Activated T-helper 1 cell treated with Interleukin-2 at 50 U/mL for 16 hours (primary cell): Measurements from ENCODE around the gene PRKAG3.

Experiments used
- DNase-seq: peaks from one replicate; pipeline ENCODE4 v3.0.0-alpha.2; 2020; ENCODE audit warnings: low read depth

PRKAG3 gene

DNA sequence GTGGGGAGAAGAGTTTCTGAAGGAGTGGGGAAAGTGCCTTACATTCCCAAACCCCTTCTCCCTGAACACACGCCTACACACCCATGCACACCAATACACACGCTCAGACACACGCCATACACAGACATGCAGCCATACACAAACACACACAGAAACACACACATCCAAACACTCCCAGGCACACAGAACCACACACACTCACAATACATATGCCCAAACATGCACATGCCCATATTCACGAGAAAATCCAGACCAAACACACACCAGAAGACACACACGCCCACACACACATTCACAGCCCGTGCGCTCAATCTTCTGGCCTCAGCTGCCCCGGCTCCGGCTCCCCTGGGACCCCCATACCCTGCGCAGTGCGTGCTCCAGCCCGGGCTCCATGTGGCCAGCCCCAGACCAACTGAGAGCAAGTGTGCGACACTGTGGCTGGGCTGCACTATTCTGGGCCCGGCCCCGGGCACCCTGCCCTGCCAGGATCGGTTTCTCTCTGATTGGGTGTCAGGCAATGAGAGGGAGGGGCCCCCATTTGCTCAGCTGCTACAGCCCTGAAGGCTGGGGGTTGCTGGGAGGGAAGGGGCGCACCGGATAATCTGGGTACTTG lies at the start of gene PRKAG3:
Gene PRKAG3, minus strand, starts transcription at position 426 of the 613 bp plus-strand sequence.
- no peak for DNase-seq

- no peak for DNase-seq
Measured at GRCh38 chr2:218880859-218881594, 49.4 kb upstream of the PRKAG3 start.

DNA sequence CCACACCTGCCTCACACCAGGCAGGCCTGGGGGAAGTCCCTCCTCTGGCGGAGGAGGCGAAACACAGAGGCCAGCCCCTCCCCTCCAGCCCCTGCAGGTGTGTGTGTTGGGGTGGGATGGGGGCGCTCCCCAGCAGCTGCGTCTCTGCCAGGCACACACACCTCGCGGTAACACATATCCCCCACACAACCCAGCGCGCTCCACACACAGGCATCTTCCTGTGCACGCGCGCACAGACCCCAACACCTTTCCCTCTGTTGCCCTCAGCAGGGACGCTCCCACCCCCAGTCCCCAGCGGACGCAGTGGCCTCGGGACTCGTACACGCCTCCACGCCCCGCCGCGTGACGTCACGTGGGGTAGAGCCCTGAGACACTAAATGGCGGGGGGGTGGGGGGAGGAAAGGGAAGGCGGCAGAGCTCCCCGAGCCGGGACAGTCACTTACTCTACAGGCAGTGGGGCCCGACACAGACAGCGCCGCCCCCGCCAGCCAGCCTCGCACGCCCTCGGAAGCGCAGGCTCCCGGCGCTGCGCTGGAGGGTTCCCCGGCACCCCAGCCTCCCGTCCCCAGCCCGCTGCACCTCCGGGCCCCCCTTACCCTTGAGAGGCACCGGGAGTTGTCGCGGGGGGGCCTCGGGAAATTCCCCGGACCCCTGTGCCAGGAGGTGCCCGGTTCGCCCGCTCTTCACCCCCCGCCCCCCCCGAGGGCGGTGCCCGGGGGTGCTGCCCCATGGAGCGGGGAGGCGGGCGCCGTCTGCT lies 48.7 kb upstream of the PRKAG3 start, which contains the start of gene WNT10A:
Gene WNT10A, plus strand, starts transcription at position 751 of the 757 bp plus-strand sequence. CDS start 144 bp downstream, outside the sequence.
- DNase-seq, result peak; percentile 76

DNA sequence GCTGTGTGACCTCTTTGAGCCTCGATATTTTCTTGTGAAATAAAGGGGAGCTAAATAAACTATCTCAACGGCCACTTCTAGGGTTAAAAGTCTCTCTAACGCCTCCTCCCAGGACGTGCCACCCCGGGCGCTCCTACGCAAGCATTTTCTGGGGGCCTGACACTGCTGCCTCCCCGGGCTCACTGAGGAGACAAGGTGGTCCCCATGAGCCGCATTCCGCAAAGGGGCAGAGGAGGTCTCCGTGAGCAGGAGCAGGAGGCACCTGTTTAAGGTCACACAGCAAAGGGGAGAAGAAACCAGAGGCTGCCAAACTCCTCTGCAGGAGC lies 48.1 kb upstream of the PRKAG3 start:
- no peak for DNase-seq

GRCh38 chr2:218878926-218879761 lies 47.5 kb upstream of the PRKAG3 start:
- no peak for DNase-seq

- DNase-seq, result no peak
Measured at GRCh38 chr2:218878486-218878885, 46.9 kb upstream of the PRKAG3 start.

- no peak for DNase-seq
Measured at GRCh38 chr2:218877891-218878290, 46.3 kb upstream of the PRKAG3 start.

DNA sequence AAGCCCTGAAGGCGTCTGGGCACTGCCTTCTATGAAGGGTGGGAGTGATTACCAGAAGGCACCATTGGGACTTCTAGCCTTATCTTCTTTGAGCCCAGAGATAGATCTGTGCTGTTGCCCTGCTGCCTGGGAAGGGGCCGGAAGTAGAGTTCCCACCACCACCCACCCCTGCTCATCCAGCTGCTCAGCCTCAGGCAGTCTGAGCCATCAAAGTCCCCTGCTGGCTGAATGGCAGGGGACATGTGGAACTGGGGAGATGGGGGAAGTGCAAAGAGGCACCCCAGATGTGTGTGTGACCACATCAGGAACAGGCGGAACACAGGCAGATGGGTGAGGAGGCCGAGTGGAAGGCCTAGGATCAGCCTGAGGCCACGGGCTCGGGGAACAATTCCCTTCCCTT lies 45.7 kb upstream of the PRKAG3 start:
- DNase-seq, result no peak

- DNase-seq, result peak; percentile 53
Measured at GRCh38 chr2:218876562-218877219, 45.1 kb upstream of the PRKAG3 start.

DNA sequence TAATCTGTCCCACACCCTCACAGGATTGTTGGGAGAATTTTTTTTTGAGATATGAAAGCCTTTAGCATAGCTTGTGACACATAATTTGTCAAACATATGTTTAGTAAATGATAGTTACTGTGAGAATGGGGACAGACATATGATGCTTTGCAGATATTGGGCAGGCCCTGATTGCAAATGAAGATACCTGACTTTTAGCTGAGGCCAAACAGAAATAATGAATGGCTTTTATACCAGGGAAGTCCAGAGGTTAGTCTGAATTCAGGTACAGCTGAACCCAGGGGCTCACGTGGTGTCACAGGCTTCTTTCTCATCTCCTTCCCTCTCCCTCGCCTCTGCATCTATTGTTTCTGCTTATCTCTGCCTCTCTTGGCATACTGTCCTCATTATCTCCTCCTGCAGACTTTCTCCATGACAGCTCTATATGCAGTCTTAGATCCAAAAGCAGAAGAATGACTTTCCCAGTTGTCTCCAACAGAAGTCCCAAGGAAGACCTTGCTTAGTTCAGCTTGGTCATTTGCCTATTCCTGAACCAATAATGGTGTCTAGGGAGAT lies 44.2 kb upstream of the PRKAG3 start:
- no peak for DNase-seq

GRCh38 chr2:218873359-218874194 lies 42.0 kb upstream of the PRKAG3 start:
- no peak for DNase-seq

GRCh38 chr2:218872645-218873358 lies 41.2 kb upstream of the PRKAG3 start:
- no peak for DNase-seq

DNA sequence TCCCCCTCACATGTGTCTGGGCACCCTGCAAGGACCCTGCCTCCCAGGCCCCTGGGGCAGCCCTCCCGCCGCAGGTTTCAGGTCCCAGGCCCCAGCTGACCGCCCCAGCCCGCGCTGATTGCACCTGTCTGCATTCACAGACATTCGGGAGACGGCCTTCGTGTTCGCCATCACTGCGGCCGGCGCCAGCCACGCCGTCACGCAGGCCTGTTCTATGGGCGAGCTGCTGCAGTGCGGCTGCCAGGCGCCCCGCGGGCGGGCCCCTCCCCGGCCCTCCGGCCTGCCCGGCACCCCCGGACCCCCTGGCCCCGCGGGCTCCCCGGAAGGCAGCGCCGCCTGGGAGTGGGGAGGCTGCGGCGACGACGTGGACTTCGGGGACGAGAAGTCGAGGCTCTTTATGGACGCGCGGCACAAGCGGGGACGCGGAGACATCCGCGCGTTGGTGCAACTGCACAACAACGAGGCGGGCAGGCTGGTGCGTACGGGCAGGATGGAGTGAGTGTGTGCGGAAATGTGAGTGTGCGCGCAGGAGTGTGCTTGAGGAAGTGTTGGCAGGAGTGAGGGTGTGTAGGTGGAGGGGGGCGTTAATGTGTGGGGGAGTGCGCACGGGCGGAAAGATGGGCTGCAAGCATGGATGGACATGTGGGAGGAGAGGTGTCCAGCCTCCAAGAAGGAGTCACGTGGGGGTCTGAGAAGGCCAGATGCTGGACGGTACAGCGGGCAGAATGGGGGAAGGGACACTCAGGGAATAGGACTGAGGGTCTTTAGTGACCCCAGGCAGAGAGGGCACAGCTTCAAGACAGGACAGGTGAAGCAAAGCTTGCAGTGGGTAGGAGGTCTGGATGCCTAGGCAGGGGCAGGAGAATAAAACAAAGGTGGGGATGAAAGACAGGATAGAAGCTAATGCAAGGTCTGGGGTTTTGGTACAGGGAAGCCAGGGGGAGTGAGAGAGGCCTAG lies 40.0 kb upstream of the PRKAG3 start:
- no peak for DNase-seq

GRCh38 chr2:218870984-218871344 lies 39.4 kb upstream of the PRKAG3 start:
- DNase-seq, result no peak

GRCh38 chr2:218869064-218869463 lies 37.5 kb upstream of the PRKAG3 start:
- DNase-seq, result no peak

DNA sequence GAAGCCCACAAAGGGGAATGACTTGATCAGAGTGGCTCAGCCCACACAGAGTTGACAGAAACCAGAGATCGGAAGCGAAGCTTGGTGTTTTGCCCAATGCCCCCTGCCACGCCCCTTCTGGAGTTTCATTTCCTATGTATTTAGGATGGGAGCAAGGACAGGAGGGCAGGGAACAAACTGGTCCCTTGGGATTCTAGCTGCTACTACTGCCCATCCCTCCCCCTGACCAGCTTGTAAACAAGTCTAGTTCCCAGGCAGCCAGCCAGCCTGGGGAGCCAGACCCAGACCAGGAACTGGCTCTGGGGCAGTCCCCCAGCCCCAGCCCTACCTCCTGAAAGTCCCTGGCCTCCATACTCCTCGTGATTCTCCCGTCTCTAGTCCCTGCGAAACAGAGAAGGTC lies 36.3 kb upstream of the PRKAG3 start:
- DNase-seq, result no peak

DNA sequence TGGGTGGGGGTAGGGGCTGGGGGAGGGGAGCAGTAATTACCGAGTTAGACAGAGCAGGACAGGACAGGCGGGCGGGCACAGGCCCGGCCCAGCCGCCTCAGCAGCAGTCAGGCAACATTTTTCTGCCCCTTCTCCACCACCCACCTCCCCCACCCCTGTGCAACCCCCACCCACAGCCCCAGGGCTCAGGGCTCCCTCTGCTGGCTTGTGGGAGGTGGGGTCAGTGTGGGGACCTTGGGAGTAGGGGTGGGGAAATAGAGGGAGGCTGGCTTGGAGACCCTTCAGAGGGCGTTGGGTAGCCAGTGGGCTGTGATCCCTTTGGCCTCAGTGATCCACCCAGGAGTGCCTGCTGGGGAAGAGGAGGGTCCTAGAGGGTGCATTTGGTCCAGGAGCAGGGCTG lies 34.4 kb upstream of the PRKAG3 start:
- DNase-seq, result no peak

DNA sequence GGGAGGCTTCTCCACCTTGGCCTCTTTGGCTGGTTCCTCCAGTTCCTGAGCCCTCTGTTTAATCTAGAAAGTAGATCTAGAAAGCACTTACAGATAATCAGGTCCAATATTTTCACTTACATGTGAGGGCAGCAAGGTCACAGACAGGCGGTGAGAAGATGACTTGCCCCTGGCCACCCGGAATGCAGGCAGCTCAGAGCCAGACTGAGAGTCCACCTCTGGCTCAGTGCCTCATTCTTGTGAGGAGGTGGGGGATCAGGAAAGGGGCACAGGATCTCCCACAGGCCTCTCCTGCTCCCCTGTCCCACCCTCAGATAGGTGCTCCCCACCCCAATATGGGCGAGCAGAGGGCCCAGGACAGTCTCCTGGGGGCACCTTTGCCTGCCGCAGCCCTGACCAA lies 33.8 kb upstream of the PRKAG3 start:
- no peak for DNase-seq
